Measurements from ENCODE around the gene DRD5.

DRD5 gene

GRCh38 chr4:9816285-9816684 lies 34.9 kb downstream of the DRD5 start:
- DNase-seq (ENCODE audit: low read depth in 2 of 2), result no peak

GRCh38 chr4:9820343-9820742 lies 38.9 kb downstream of the DRD5 start:
- no peak for DNase-seq (ENCODE audit: low read depth in 2 of 2)

DNA sequence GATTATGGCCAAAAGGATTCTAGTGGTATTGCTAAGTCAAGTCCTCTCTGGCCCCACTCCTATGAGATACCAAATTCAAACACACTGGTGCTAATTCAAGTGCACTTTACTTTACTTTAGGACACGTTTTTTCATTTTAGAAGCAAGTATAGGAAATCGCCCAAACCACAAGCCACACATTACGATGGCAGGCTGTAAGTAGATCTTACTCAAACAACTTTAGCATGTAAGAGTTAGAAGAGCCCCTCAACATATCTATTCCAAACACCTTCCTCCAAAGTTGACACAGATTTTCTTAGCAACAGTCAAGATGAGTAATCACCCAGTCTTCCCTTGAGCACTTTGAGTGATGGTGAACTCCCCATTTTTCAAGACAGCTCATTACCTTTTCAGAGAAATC lies 43.6 kb downstream of the DRD5 start:
- DNase-seq (ENCODE audit: low read depth in 2 of 2), result no peak

- no peak for DNase-seq (ENCODE audit: low read depth in 2 of 2)
Observed at GRCh38 chr4:9826551-9826950, 45.1 kb downstream of the DRD5 start.

- no peak for DNase-seq (ENCODE audit: low read depth in 2 of 2)
Observed at GRCh38 chr4:9832640-9833039, 51.2 kb downstream of the DRD5 start.

DNA sequence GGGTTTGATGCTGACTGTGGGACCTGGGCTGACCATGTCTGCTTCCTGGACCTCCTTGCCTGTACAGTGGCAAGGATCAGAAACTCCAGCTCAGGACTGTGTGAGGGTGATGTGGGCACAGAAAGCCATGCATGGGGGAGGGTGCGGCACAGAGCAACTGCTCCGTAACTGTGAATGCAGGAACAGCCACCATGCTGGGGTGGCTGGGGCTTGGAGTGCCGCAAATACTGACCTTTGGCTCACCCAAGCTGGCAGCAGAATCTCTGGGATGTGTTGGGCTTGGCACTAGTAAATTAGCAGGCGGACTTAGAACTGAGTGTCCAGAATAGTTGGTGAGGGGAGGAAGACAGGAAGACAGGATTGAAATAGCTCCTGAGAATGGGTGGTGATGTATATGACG lies 52.0 kb downstream of the DRD5 start:
- DNase-seq (ENCODE audit: low read depth in 2 of 2), result no peak
